ENCODE measurements around the gene GDF11.

Gene GDF11

GRCh38 chr12:55707841-55708694, 34.9 kb upstream of the GDF11 start, which contains the start of gene ITGA7 (continued):
- TF ChIP-seq ELK4 (IDR thresholded peaks at IDR 0.05; ENCODE audit: borderline replicate concordance, low read depth, low read length) = no peak
- no peak for TF ChIP-seq ZNF518A (tag by site-specific recombination; conservative IDR thresholded peaks at IDR 0.05; ENCODE audit: low read depth)
- peak; percentile 23; the same call in 1 of the 2 replicates for TF ChIP-seq WT1 (tag by site-specific recombination; IDR thresholded peaks at IDR 0.05)
- no peak for TF ChIP-seq GLI2 (tag by site-specific recombination; IDR thresholded peaks at IDR 0.05; ENCODE audit: borderline replicate concordance, low read depth)
- TF ChIP-seq ZNF776 (tag by site-specific recombination; IDR thresholded peaks at IDR 0.05; ENCODE audit: borderline replicate concordance) = no peak
- TF ChIP-seq ZBTB20 (tag by site-specific recombination; IDR thresholded peaks at IDR 0.05) = no peak
- no peak for TF ChIP-seq ZNF350 (tag by site-specific recombination; IDR thresholded peaks at IDR 0.05)
- TF ChIP-seq FEZF1 (tag by site-specific recombination; IDR thresholded peaks at IDR 0.05) = no peak
- TF ChIP-seq ZNF571 (tag by site-specific recombination; IDR thresholded peaks at IDR 0.05) = no peak
- no peak for TF ChIP-seq MZF1 (tag by site-specific recombination; IDR thresholded peaks at IDR 0.05; ENCODE audit: borderline replicate concordance)
- no peak for TF ChIP-seq ZNF354C (tag by site-specific recombination; IDR thresholded peaks at IDR 0.05; ENCODE audit: borderline replicate concordance, low read depth)
- TF ChIP-seq HIC1 (tag by site-specific recombination; IDR thresholded peaks at IDR 0.05) = peak; percentile 77
- TF ChIP-seq ZNF658 (tag by site-specific recombination; IDR thresholded peaks at IDR 0.05) = no peak
- TF ChIP-seq YY2 (tag by site-specific recombination; IDR thresholded peaks at IDR 0.05) = no peak
- TF ChIP-seq GFI1B (tag by site-specific recombination; IDR thresholded peaks at IDR 0.05) = no peak
- no peak for TF ChIP-seq MEIS1 (CRISPR knock-in tag; IDR thresholded peaks at IDR 0.05; ENCODE audit: borderline replicate concordance)
- TF ChIP-seq ZNF175 (tag by site-specific recombination; IDR thresholded peaks at IDR 0.05) = no peak
- no peak for TF ChIP-seq ZNF76 (tag by site-specific recombination; IDR thresholded peaks at IDR 0.05; ENCODE audit: borderline replicate concordance, low read depth)
- no peak for TF ChIP-seq ZNF133 (tag by site-specific recombination; IDR thresholded peaks at IDR 0.05)
- TF ChIP-seq BCL6B (tag by site-specific recombination; IDR thresholded peaks at IDR 0.05) = no peak
- no peak for TF ChIP-seq ZNF488 (tag by site-specific recombination; IDR thresholded peaks at IDR 0.05)
- 0 out of 2 replicates have a peak, but pooled peaks have one; percentile 16 for TF ChIP-seq IKZF3 (tag by site-specific recombination; IDR thresholded peaks at IDR 0.05)
- TF ChIP-seq ZNF26 (tag by site-specific recombination; IDR thresholded peaks at IDR 0.05) = no peak
- no peak for TF ChIP-seq ZNF639 (tag by site-specific recombination; IDR thresholded peaks at IDR 0.05)
